Neural cell (in vitro differentiated cells): ENCODE results near the gene SLC1A1. TPM values are rescaled to one million over a fixed set of nuclear protein-coding genes. Genes with fewer than 3 reads are reported as not detected.

Experiments used
- H2AFZ ChIP-seq: fragments of 200-600, 300-800 bp; sonication (generic), shearing (Covaris generic); 2 replicates; pipeline ENCODE4 v1.6.0; 2014; ENCODE audit warnings: low read depth, mild to moderate bottlenecking, antibody characterized with exemption, low read length, moderate library complexity
- H3F3A ChIP-seq: fragments of 200-600 bp; shearing (Covaris generic); 2 replicates; pipeline ENCODE4 v1.6.1; 2016; ENCODE audit warnings: mild to moderate bottlenecking, moderate library complexity, mixed read lengths, antibody characterized with exemption, low read length; ENCODE audit not compliant: insufficient read depth, poor library complexity, severe bottlenecking
- H3K27ac ChIP-seq: fragments of 200-600, 300-800 bp; sonication (generic), shearing (Covaris generic); 2 replicates; pipeline ENCODE4 v1.5.1; 2014; ENCODE audit warnings: mild to moderate bottlenecking, low read length, moderate library complexity
- H3K27me3 ChIP-seq: fragments of 300-800, 200-600 bp; sonication (generic), shearing (Covaris generic); 2 replicates; pipeline ENCODE4 v1.6.0; 2014; ENCODE audit warnings: mild to moderate bottlenecking, low read depth, low read length, moderate library complexity; ENCODE audit not compliant: insufficient read depth
- H3K36me3 ChIP-seq: fragments of 300-800, 200-600 bp; sonication (generic), shearing (Covaris generic); 2 replicates; pipeline ENCODE4 v1.5.1; 2014; ENCODE audit warnings: mild to moderate bottlenecking, antibody characterized with exemption, low read length, moderate library complexity; ENCODE audit not compliant: insufficient read depth
- H3K4me2 ChIP-seq: fragments of 300-800, 200-600 bp; sonication (generic), shearing (Covaris generic); 2 replicates; pipeline ENCODE4 v1.6.0; 2014; ENCODE audit warnings: mild to moderate bottlenecking, low read length
- H3K4me3 ChIP-seq: fragments of 300-800, 200-600 bp; sonication (generic), shearing (Covaris generic); 2 replicates; pipeline ENCODE4 v1.5.1; 2014; ENCODE audit warnings: mild to moderate bottlenecking, low read length, moderate library complexity
- H3K79me2 ChIP-seq: fragments of 200-600 bp; shearing (Covaris generic); replicated peaks from 2 replicates; pipeline ENCODE4 v1.6.0; 2014; ENCODE audit warnings: mild to moderate bottlenecking, low read length, moderate library complexity; ENCODE audit not compliant: insufficient read depth
- H3K9ac ChIP-seq: fragments of 300-800, 200-600 bp; sonication (generic), shearing (Covaris generic); 2 replicates; pipeline ENCODE4 v1.6.1; 2016; ENCODE audit warnings: mild to moderate bottlenecking, low read length, mixed read lengths
- H3K9me2 ChIP-seq: fragments of 200-600 bp; shearing (Covaris generic); 2 replicates; pipeline ENCODE4 v1.6.1; 2016; ENCODE audit warnings: mild to moderate bottlenecking, low read length, mixed read lengths; ENCODE audit not compliant: insufficient read depth
- H3K9me3 ChIP-seq: fragments of 200-600, 300-800 bp; sonication (generic), shearing (Covaris generic); 2 replicates; pipeline ENCODE4 v1.6.1; 2016; ENCODE audit warnings: mild to moderate bottlenecking, mixed run types, low read length, moderate library complexity, mixed read lengths
- H4K20me1 ChIP-seq: fragments of 200-600 bp; shearing (Covaris generic); 2 replicates; pipeline ENCODE4 v1.6.1; 2016; ENCODE audit warnings: mild to moderate bottlenecking, mixed run types; ENCODE audit not compliant: insufficient read depth
- EP300 ChIP-seq: fragments of 450-650 bp; conservative IDR thresholded peaks from 2 replicates; pipeline ENCODE4 v1.6.1; 2014; ENCODE audit warnings: antibody characterized with exemption, mild to moderate bottlenecking, moderate library complexity; ENCODE audit not compliant: poor library complexity, severe bottlenecking
- EZH2 ChIP-seq: fragments of 200-600, 300-800 bp; shearing (Covaris generic), sonication (generic); IDR thresholded peaks from 2 replicates; pipeline ENCODE4 v1.6.1; 2014; ENCODE audit warnings: antibody characterized with exemption, low read length, borderline replicate concordance, mild to moderate bottlenecking; ENCODE audit not compliant: insufficient read depth, poor library complexity, severe bottlenecking
- MXI1 ChIP-seq: fragments of 450-650 bp; conservative IDR thresholded peaks from 2 replicates; pipeline ENCODE4 v1.6.1; 2014; ENCODE audit warnings: antibody characterized with exemption, mild to moderate bottlenecking; ENCODE audit not compliant: poor library complexity, severe bottlenecking
- POLR2AphosphoS5 ChIP-seq: IDR thresholded peaks from 2 replicates; pipeline ENCODE4 v1.6.1; 2012
- RAD21 ChIP-seq: fragments of 450-650 bp; conservative IDR thresholded peaks from 2 replicates; pipeline ENCODE4 v1.6.1; 2014; ENCODE audit warnings: antibody characterized with exemption, mild to moderate bottlenecking, moderate library complexity
- SMC3 ChIP-seq: fragments of 450-650 bp; conservative IDR thresholded peaks from 2 replicates; pipeline ENCODE4 v1.6.1; 2014; ENCODE audit warnings: antibody characterized with exemption, mild to moderate bottlenecking, moderate library complexity; ENCODE audit not compliant: poor library complexity
- TAF1 ChIP-seq: IDR thresholded peaks from 2 replicates; pipeline ENCODE4 v1.6.1; 2012; ENCODE audit warnings: low read depth
- polyA plus RNA-seq: library from polyadenylated mRNA; depleted of rRNA; stranded (reverse); fragments of >200 nt; gene quantifications from 2 replicates; pipeline ENCODE4 v1.2.3, GENCODE V29; 2014
- TF ChIP-seq, protein P1 (sequence below): IDR thresholded peaks from 2 replicates; pipeline ENCODE4 v1.6.1; 2012; ENCODE audit warnings: borderline replicate concordance
- TF ChIP-seq, protein P2 (sequence below): fragments of 450-650 bp; IDR thresholded peaks from 2 replicates; pipeline ENCODE4 v1.5.1; 2014; ENCODE audit warnings: antibody characterized with exemption, mild to moderate bottlenecking, moderate library complexity; ENCODE audit not compliant: poor library complexity, severe bottlenecking

Gene SLC1A1
- polyA plus RNA-seq, 1 donor from 2014 or later: 30.8 TPM

DNA sequence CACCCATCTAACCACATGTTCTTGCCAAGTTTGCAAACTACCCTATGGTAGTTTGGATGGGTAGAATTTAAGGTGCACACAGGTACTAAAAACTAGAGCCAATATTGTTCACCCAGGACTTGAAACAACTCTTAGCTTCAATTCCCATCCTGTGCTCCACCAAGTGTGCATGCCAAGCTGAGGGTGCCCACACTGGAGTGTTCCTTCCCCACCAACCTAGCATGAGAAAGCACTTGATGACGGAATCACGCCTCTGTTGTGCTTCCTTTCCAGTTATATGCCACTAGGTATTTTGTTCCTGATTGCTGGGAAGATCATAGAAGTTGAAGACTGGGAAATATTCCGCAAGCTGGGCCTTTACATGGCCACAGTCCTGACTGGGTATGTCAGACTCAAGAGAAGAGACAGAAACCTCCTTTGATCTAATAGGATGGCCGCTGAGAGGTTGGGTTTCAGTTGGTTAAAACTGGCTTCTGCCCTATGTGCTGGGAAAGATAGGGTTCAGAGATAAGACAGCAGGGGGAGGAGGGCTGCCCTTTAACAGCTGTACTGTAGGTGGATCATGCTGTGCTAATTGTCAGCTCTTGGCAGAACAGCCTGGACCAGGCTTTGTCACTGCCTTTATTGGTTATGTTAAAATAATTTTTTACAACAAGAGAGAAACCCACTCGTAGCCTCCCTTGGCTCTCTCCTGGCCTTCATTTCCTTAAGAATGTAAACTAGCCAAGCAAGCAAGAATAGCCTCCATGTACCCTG lies 83.5 kb downstream of the SLC1A1 start:
- no peaks in the 10 kb centered on the region for H3K79me2 ChIP-seq
- no peak overlapping the region for H3K4me3 ChIP-seq
- H3F3A ChIP-seq: no peaks in the 10 kb centered on the region
- no peak for TF ChIP-seq SMC3
- peak; percentile 22 for TF ChIP-seq POLR2AphosphoS5
- H3K36me3 ChIP-seq: peaks cover 15% of the 10 kb centered on the region
- H3K4me2 ChIP-seq: no peak overlapping the region
- H4K20me1 ChIP-seq: no peaks in the 10 kb centered on the region
- H3K9me2 ChIP-seq: no peaks in the 10 kb centered on the region
- H3K27ac ChIP-seq: no peak overlapping the region
- H3K27me3 ChIP-seq: no peaks in the 10 kb centered on the region
- H3K9ac ChIP-seq: no peak overlapping the region
- H2AFZ ChIP-seq: no peak overlapping the region
- no peaks in the 10 kb centered on the region for H3K9me3 ChIP-seq

DNA sequence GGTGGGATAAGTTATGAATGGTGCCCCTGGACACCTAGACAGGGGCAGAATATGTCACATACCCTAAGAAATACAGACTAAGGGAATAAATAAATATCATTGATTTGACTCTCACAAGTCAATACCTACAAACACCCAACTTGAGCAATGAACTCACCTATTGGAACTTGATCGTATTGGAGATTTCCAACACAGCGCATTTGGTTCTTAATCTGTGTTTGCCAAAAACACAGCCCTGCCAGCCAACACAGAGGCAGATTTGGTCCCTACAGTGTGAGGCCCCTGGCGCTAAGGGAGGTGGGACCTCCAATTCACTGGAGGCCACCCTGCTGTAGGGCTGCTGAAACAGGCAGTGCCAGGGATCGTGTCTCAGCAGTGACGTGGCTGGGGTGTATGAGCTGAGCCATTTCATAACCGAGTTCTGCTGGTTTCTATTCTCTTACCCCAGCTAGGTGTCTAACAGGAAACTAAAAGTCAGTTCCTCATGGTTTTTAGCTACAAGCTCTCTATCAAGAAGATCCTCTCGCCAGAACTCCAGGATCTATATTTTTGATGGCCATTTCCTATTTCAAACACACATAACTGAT lies 84.5 kb downstream of the SLC1A1 start:
- H3K27me3 ChIP-seq: no peaks in the 10 kb centered on the region
- H3K9me2 ChIP-seq: no peaks in the 10 kb centered on the region
- TF ChIP-seq TAF1 (no peak), MXI1 (no peak), RAD21 (no peak), POLR2AphosphoS5 (no peak), SMC3 (no peak), EZH2 (no peak), EP300 (no peak)
- TF ChIP-seq, protein P1, sequence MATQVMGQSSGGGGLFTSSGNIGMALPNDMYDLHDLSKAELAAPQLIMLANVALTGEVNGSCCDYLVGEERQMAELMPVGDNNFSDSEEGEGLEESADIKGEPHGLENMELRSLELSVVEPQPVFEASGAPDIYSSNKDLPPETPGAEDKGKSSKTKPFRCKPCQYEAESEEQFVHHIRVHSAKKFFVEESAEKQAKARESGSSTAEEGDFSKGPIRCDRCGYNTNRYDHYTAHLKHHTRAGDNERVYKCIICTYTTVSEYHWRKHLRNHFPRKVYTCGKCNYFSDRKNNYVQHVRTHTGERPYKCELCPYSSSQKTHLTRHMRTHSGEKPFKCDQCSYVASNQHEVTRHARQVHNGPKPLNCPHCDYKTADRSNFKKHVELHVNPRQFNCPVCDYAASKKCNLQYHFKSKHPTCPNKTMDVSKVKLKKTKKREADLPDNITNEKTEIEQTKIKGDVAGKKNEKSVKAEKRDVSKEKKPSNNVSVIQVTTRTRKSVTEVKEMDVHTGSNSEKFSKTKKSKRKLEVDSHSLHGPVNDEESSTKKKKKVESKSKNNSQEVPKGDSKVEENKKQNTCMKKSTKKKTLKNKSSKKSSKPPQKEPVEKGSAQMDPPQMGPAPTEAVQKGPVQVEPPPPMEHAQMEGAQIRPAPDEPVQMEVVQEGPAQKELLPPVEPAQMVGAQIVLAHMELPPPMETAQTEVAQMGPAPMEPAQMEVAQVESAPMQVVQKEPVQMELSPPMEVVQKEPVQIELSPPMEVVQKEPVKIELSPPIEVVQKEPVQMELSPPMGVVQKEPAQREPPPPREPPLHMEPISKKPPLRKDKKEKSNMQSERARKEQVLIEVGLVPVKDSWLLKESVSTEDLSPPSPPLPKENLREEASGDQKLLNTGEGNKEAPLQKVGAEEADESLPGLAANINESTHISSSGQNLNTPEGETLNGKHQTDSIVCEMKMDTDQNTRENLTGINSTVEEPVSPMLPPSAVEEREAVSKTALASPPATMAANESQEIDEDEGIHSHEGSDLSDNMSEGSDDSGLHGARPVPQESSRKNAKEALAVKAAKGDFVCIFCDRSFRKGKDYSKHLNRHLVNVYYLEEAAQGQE: no peak
- TF ChIP-seq, protein P2, sequence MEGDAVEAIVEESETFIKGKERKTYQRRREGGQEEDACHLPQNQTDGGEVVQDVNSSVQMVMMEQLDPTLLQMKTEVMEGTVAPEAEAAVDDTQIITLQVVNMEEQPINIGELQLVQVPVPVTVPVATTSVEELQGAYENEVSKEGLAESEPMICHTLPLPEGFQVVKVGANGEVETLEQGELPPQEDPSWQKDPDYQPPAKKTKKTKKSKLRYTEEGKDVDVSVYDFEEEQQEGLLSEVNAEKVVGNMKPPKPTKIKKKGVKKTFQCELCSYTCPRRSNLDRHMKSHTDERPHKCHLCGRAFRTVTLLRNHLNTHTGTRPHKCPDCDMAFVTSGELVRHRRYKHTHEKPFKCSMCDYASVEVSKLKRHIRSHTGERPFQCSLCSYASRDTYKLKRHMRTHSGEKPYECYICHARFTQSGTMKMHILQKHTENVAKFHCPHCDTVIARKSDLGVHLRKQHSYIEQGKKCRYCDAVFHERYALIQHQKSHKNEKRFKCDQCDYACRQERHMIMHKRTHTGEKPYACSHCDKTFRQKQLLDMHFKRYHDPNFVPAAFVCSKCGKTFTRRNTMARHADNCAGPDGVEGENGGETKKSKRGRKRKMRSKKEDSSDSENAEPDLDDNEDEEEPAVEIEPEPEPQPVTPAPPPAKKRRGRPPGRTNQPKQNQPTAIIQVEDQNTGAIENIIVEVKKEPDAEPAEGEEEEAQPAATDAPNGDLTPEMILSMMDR: no peak
- no peak overlapping the region for H2AFZ ChIP-seq
- H3K9ac ChIP-seq: no peak overlapping the region
- H3K9me3 ChIP-seq: no peaks in the 10 kb centered on the region
- H4K20me1 ChIP-seq: no peaks in the 10 kb centered on the region
- no peak overlapping the region for H3K27ac ChIP-seq
- peaks cover 15% of the 10 kb centered on the region for H3K36me3 ChIP-seq
- H3K79me2 ChIP-seq: no peaks in the 10 kb centered on the region
- no peak overlapping the region for H3K4me2 ChIP-seq
- no peak overlapping the region for H3K4me3 ChIP-seq
- H3F3A ChIP-seq: no peaks in the 10 kb centered on the region
